Esophagus squamous epithelium (tissue), 5 donors: Measurements from ENCODE around the gene NUDT19. TPM values are rescaled to one million over a fixed set of nuclear protein-coding genes. Genes with fewer than 3 reads are reported as not detected.
A peak's percentile ranks its signal among the peaks of the same experiment; 100 is the strongest.

Source experiments
- DNase-seq: peaks from one replicate; lab custom pipeline; 2025; lab: John Stamatoyannopoulos, UW
- H3K27ac ChIP-seq, 4 donors: fragments of 200-600 bp; sonication (generic); one replicate each; pipeline ENCODE4 v1.5.1; 2016 to 2019; ENCODE audit warnings: mild to moderate bottlenecking in 1 of 4
- H3K27me3 ChIP-seq, 4 donors: fragments of 200-600 bp; sonication (generic); 1 replicate in 3 of 4; 2 replicates in 1 of 4; pipeline versions ENCODE4 v1.5.1 to v1.6.0; 2017 to 2021; ENCODE audit warnings: antibody characterized with exemption in 1 of 4
- H3K36me3 ChIP-seq, 3 donors: fragments of 200-600 bp; sonication (generic); one replicate each; pipeline ENCODE4 v1.5.1; 2016 to 2019
- H3K4me1 ChIP-seq, 3 donors: fragments of 200-600 bp; sonication (generic); one replicate each; pipeline ENCODE4 v1.5.1; 2017 to 2019
- H3K4me3 ChIP-seq, 4 donors: fragments of 200-600 bp; sonication (generic); 1 replicate in 3 of 4; 2 replicates in 1 of 4; pipeline ENCODE4 v1.5.1; 2016 to 2019; ENCODE audit warnings: mild to moderate bottlenecking in 2 of 4, moderate library complexity in 1 of 4
- H3K9me3 ChIP-seq, 3 donors: fragments of 200-600 bp; sonication (generic); one replicate each; pipeline ENCODE4 v1.5.1; 2016 to 2019
- CTCF ChIP-seq, 6 experiments: fragments of 450-650 bp in 4 of 6; fragments of 200-600 bp in 2 of 6; sonication (generic) in 2 of 6; IDR thresholded peaks; one replicate each; pipeline ENCODE4 v1.5.1; 2016 to 2019; ENCODE audit warnings: antibody characterized with exemption in 6 of 6, mild to moderate bottlenecking in 4 of 6, moderate library complexity in 4 of 6
- POLR2A ChIP-seq, 4 donors: fragments of 450-650 bp; IDR thresholded peaks; one replicate each; pipeline ENCODE4 v1.6.1; 2017; ENCODE audit warnings: antibody characterized with exemption in 4 of 4, mild to moderate bottlenecking in 4 of 4, moderate library complexity in 3 of 4
- WGBS, 2 donors: methylation state at CpG; one replicate each; pipeline ENCODE4 v1.1.5; 2018; 5-methylcytosine and 5-hydroxymethylcytosine counted together
- intact Hi-C: fragments of 100-400 bp; cut with DNase I; formaldehyde crosslinking; loops from one replicate; pipeline ENCODE4 v1.15.0; 2022
- total RNA-seq, 4 donors: library from RNA; depleted of rRNA; stranded (reverse); fragments of >200 nt; gene quantifications; one replicate each; pipeline ENCODE4 v1.1.0, GENCODE V29; 2016
- donor health status: DM: yes; HTN: yes; CAD: no.

NUDT19 gene
- total RNA-seq, 4 donors from 2014 or later, result 13.3 to 20.8 (median 14.1) TPM

- Histone ChIP-seq H3K27ac (peak overlapping the region in 2 of 4 donors; percentile 27 to 37), H3K4me1 (peaks cover 0 to 17% (median 0%) of the 10 kb centered on the region in 3 donors), H3K4me3 (no peak overlapping the region), H3K36me3 (peaks cover 0 to 45% (median 0%) of the 10 kb centered on the region in 3 donors), H3K9me3 (no peaks in the 10 kb centered on the region), H3K27me3 (no peaks in the 10 kb centered on the region)
- DNase-seq, result no peak
- 49 to 81% methylated on average over 5 of the region's 5 CpGs for WGBS, 2 donors
- intact Hi-C loops, result no loop called here
- no peak for TF ChIP-seq CTCF (IDR thresholded peaks at IDR 0.05)
These were observed 25.9 kb downstream of the NUDT19 start for GRCh38 chr19:32717496-32717895.

GRCh38 chr19:32718286-32718685 is 26.7 kb downstream of the NUDT19 start:
- WGBS, 2 donors, result 49 to 87% methylated on average over 7 of the region's 7 CpGs
- no peak for DNase-seq
- Histone ChIP-seq H3K9me3 (no peaks in the 10 kb centered on the region), H3K4me1 (peaks cover 0 to 17% (median 0%) of the 10 kb centered on the region in 3 donors), H3K27me3 (no peaks in the 10 kb centered on the region), H3K4me3 (no peak overlapping the region), H3K27ac (peak overlapping the region in 3 of 4 donors; percentile 27 to 43 (median 37)), H3K36me3 (peaks cover 0 to 37% (median 0%) of the 10 kb centered on the region in 3 donors)
- intact Hi-C loops, result no loop called here
- no peak for TF ChIP-seq CTCF (IDR thresholded peaks at IDR 0.05)
- TF ChIP-seq POLR2A (IDR thresholded peaks at IDR 0.05), result no peak

- TF ChIP-seq CTCF (IDR thresholded peaks at IDR 0.05), result no peak
- no peak for TF ChIP-seq POLR2A (IDR thresholded peaks at IDR 0.05)
- Histone ChIP-seq H3K27me3 (no peaks in the 10 kb centered on the region), H3K36me3 (peaks cover 0 to 24% (median 0%) of the 10 kb centered on the region in 3 donors), H3K27ac (peak within 1 kb of the TSS in 1 of 4 donors; percentile 27), H3K4me1 (peaks cover 0 to 17% (median 0%) of the 10 kb centered on the region in 3 donors), H3K9me3 (no peaks in the 10 kb centered on the region), H3K4me3 (no peak within 1 kb of the TSS)
- intact Hi-C loops, result no loop called here
- 77% methylated on average over 22 of the region's 44 CpGs; no CpG with 5 or more reads in 1 of the 2 donors for WGBS, 2 donors
- DNase-seq, result no peak
These were observed 28.0 kb downstream of the NUDT19 start, which contains the start of gene TDRD12 for GRCh38 chr19:32719611-32720059. TSS of gene TDRD12 (plus strand) at chr19:32719767. CDS start at chr19:32720073, 306 bp downstream.

- Histone ChIP-seq H3K36me3 (peaks cover 0 to 16% (median 0%) of the 10 kb centered on the region in 3 donors), H3K4me1 (peaks cover 0 to 17% (median 0%) of the 10 kb centered on the region in 3 donors), H3K27ac (no peak overlapping the region), H3K9me3 (no peaks in the 10 kb centered on the region), H3K4me3 (no peak overlapping the region), H3K27me3 (no peaks in the 10 kb centered on the region)
- WGBS, 2 donors, result no CpG with 5 or more reads among the region's 22 CpGs
- TF ChIP-seq POLR2A (IDR thresholded peaks at IDR 0.05) (no peak), CTCF (IDR thresholded peaks at IDR 0.05) (no peak)
- DNase-seq, result no peak
- intact Hi-C loops, result no loop called here
These were observed 28.8 kb downstream of the NUDT19 start for GRCh38 chr19:32720216-32720935.

GRCh38 chr19:32720936-32721250 is 29.3 kb downstream of the NUDT19 start:
- TF ChIP-seq CTCF (IDR thresholded peaks at IDR 0.05) (no peak), POLR2A (IDR thresholded peaks at IDR 0.05) (no peak)
- 95 to 100% methylated on average over 1 to 10 of the region's 22 CpGs for WGBS, 2 donors
- H3K9me3 ChIP-seq, result no peaks in the 10 kb centered on the region

More at GRCh38 chr19:32720936-32721250, 29.3 kb downstream of the NUDT19 start:
- Histone ChIP-seq H3K4me1 (peaks cover 0 to 17% (median 0%) of the 10 kb centered on the region in 3 donors), H3K4me3 (no peak overlapping the region), H3K27me3 (no peaks in the 10 kb centered on the region), H3K27ac (no peak overlapping the region), H3K36me3 (peaks cover 0 to 14% (median 0%) of the 10 kb centered on the region in 3 donors)
- no peak for DNase-seq
- intact Hi-C loops, result no loop called here
